Stimulated activated CD4-positive, alpha-beta T cell treated with anti-CD3 and anti-CD28 coated beads, Interleukin-2, amount 100 ng/mL, for 48 hours (primary cell): ENCODE measurements around the gene PXDN.
"Not testable (repeated sequence)": the region's sequence is repeated elsewhere in the genome, so short reads cannot be mapped to it uniquely, and the experiment has no call there.

Experiments
- DNase-seq, 2 donors: peaks; one replicate each; pipeline ENCODE4 v3.0.0-alpha.2; 2020

PXDN gene

GRCh38 chr2:1740716-1741589 is 3.4 kb downstream of the PXDN start:
- no peak for DNase-seq

- no peak for DNase-seq
These were observed 4.2 kb downstream of the PXDN start for GRCh38 chr2:1739961-1740715.

GRCh38 chr2:1739322-1739957 is 4.9 kb downstream of the PXDN start:
- no peak for DNase-seq

GRCh38 chr2:1738646-1739302 is 5.5 kb downstream of the PXDN start:
- no peak for DNase-seq

- no peak for DNase-seq
These were observed 6.2 kb downstream of the PXDN start for GRCh38 chr2:1738163-1738562.

- DNase-seq, result no peak
These were observed 7.3 kb downstream of the PXDN start for GRCh38 chr2:1736997-1737480.

GRCh38 chr2:1736045-1736444 is 8.3 kb downstream of the PXDN start:
- DNase-seq, result no peak

GRCh38 chr2:1733298-1733697 is 11.0 kb downstream of the PXDN start:
- not testable (repeated sequence) for DNase-seq

- DNase-seq, result no peak
These were observed 12.1 kb downstream of the PXDN start for GRCh38 chr2:1731963-1732768.

- DNase-seq, result no peak
These were observed 12.8 kb downstream of the PXDN start for GRCh38 chr2:1731447-1731962.

- no peak for DNase-seq
These were observed 14.0 kb downstream of the PXDN start for GRCh38 chr2:1730015-1730927.

GRCh38 chr2:1729242-1729641 is 15.1 kb downstream of the PXDN start:
- DNase-seq, result no peak

GRCh38 chr2:1728821-1729220 is 15.5 kb downstream of the PXDN start:
- no peak for DNase-seq

- no peak for DNase-seq
These were observed 16.4 kb downstream of the PXDN start for GRCh38 chr2:1727796-1728474.

GRCh38 chr2:1727101-1727771 is 17.1 kb downstream of the PXDN start:
- no peak for DNase-seq

- DNase-seq, result no peak
These were observed 17.8 kb downstream of the PXDN start for GRCh38 chr2:1726558-1726957.

GRCh38 chr2:1724351-1724750 is 20.0 kb downstream of the PXDN start:
- not testable (repeated sequence) for DNase-seq

- DNase-seq, result no peak
These were observed 20.8 kb downstream of the PXDN start for GRCh38 chr2:1723397-1724042.

- no peak for DNase-seq
These were observed 21.6 kb downstream of the PXDN start for GRCh38 chr2:1722692-1723091.
